Neural crest cell (in vitro differentiated cells): ENCODE data around the gene SDK1. TPM values are rescaled to one million over a fixed set of nuclear protein-coding genes. Genes with fewer than 3 reads are reported as not detected.

ENCODE experiments used
- DNase-seq: peaks from one replicate; pipeline ENCODE4 v3.0.0; 2021; ENCODE audit warnings: low read depth, mixed read lengths, low spot score
- H3K27ac Mint-ChIP-seq: one replicate; pipeline ENCODE4 v1.8.0; 2021; ENCODE audit warnings: mild to moderate bottlenecking, mixed read lengths; ENCODE audit not compliant: unreplicated experiment
- H3K27me3 Mint-ChIP-seq: 2 replicates; pipeline ENCODE4 v1.8.0; 2021; ENCODE audit warnings: low read depth, mild to moderate bottlenecking, mixed read lengths
- H3K36me3 Mint-ChIP-seq: 2 replicates; pipeline ENCODE4 v1.8.0; 2021; ENCODE audit warnings: low read depth, mild to moderate bottlenecking, mixed read lengths
- H3K4me1 Mint-ChIP-seq: 2 replicates; pipeline ENCODE4 v1.8.0; 2021; ENCODE audit warnings: mixed read lengths
- H3K4me3 Mint-ChIP-seq: one replicate; pipeline ENCODE4 v1.8.0; 2021; ENCODE audit warnings: mild to moderate bottlenecking, mixed read lengths
- H3K9me3 Mint-ChIP-seq: 2 replicates; pipeline ENCODE4 v1.8.0; 2021; ENCODE audit warnings: mixed read lengths
- total RNA-seq: library from RNA; stranded (reverse); gene quantifications from 2 replicates; pipeline ENCODE4 v1.2.1, GENCODE V29; 2021
- TF ChIP-seq, protein P1 (sequence below): fragments of 200-600 bp; sonication (generic); conservative IDR thresholded peaks from 2 replicates; pipeline ENCODE4 v1.5.0; 2021; ENCODE audit warnings: antibody characterized with exemption, mild to moderate bottlenecking

SDK1 gene
- total RNA-seq, 1 donor from 2014 or later = 11.6 TPM

- DNase-seq = peak; percentile 25
- Mint-ChIP-seq H3K4me3 (no peak overlapping the region), H3K27me3 (no peaks in the 10 kb centered on the region), H3K36me3 (no peaks in the 10 kb centered on the region), H3K9me3 (peaks cover 2% of the 10 kb centered on the region), H3K27ac (no peak overlapping the region), H3K4me1 (peaks cover 6% of the 10 kb centered on the region)
- TF ChIP-seq, protein P1, sequence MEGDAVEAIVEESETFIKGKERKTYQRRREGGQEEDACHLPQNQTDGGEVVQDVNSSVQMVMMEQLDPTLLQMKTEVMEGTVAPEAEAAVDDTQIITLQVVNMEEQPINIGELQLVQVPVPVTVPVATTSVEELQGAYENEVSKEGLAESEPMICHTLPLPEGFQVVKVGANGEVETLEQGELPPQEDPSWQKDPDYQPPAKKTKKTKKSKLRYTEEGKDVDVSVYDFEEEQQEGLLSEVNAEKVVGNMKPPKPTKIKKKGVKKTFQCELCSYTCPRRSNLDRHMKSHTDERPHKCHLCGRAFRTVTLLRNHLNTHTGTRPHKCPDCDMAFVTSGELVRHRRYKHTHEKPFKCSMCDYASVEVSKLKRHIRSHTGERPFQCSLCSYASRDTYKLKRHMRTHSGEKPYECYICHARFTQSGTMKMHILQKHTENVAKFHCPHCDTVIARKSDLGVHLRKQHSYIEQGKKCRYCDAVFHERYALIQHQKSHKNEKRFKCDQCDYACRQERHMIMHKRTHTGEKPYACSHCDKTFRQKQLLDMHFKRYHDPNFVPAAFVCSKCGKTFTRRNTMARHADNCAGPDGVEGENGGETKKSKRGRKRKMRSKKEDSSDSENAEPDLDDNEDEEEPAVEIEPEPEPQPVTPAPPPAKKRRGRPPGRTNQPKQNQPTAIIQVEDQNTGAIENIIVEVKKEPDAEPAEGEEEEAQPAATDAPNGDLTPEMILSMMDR = peak; percentile 69
These were observed 181.3 kb downstream of the SDK1 start for GRCh38 chr7:3482147-3482921.

- Mint-ChIP-seq H3K9me3 (peaks cover 2% of the 10 kb centered on the region), H3K4me3 (no peak overlapping the region), H3K27me3 (no peaks in the 10 kb centered on the region), H3K36me3 (no peaks in the 10 kb centered on the region), H3K27ac (no peak overlapping the region), H3K4me1 (peaks cover 6% of the 10 kb centered on the region)
- TF ChIP-seq, protein P1 = no peak
- no peak for DNase-seq
These were observed 185.8 kb downstream of the SDK1 start for GRCh38 chr7:3486841-3487240.

DNA sequence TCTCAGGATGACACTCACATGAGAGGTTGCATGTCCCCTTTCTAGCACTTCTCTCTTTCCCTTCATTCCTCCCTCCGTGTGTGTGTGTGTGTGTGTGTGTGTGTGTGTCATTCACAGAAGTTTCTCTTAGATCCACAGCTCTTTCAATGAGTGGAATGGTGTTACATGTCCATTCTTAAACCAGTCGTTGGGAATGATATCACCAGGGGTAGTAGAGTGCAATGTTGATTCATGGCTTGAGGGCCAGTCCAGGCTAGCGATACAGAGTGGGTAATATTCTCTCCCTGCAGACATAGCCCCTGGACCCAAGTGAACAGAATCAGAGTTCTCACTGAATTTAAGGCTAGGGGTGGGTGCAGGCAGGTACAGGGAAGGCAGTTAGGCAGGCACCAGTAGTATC is 187.8 kb downstream of the SDK1 start:
- no peak overlapping the region for H3K4me3 Mint-ChIP-seq
- no peaks in the 10 kb centered on the region for H3K36me3 Mint-ChIP-seq
- no peaks in the 10 kb centered on the region for H3K4me1 Mint-ChIP-seq
- TF ChIP-seq, protein P1 = no peak
- H3K9me3 Mint-ChIP-seq = peaks cover 2% of the 10 kb centered on the region
- H3K27ac Mint-ChIP-seq = no peak overlapping the region
- no peaks in the 10 kb centered on the region for H3K27me3 Mint-ChIP-seq
- no peak for DNase-seq

DNA sequence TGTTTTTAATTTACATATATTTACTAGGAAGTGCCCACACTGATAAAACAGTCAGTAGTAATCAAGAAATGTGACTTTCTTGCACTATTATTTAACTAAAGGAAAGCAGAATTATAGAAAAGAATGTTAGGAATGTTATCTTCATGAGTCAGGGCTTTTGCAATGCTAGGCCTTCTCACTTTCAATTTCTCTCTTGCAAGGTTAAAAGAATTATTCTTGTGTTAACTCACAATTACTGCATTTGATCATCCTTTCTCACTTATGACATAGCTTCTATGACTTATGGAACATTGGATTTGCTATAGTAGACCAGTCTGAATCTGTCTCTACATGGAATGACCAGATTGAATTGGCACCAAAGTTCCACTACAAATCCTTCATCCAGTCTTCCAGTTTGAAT is 192.4 kb downstream of the SDK1 start:
- H3K4me1 Mint-ChIP-seq = peaks cover 5% of the 10 kb centered on the region
- H3K27ac Mint-ChIP-seq = no peak overlapping the region
- no peaks in the 10 kb centered on the region for H3K36me3 Mint-ChIP-seq
- H3K9me3 Mint-ChIP-seq = peaks cover under 1% of the 10 kb centered on the region
- no peak for DNase-seq
- no peaks in the 10 kb centered on the region for H3K27me3 Mint-ChIP-seq
- TF ChIP-seq, protein P1 = no peak
- no peak overlapping the region for H3K4me3 Mint-ChIP-seq

GRCh38 chr7:3494947-3495346 is 193.9 kb downstream of the SDK1 start:
- no peak overlapping the region for H3K27ac Mint-ChIP-seq

More at GRCh38 chr7:3494947-3495346, 193.9 kb downstream of the SDK1 start:
- Mint-ChIP-seq H3K36me3 (peaks cover 6% of the 10 kb centered on the region), H3K4me3 (no peak overlapping the region), H3K27me3 (no peaks in the 10 kb centered on the region), H3K4me1 (peaks cover 5% of the 10 kb centered on the region), H3K9me3 (peaks cover 9% of the 10 kb centered on the region)
- DNase-seq = no peak
- TF ChIP-seq, protein P1 = no peak
